ENCODE data around the gene COL2A1. TPM values are rescaled to one million over a fixed set of nuclear protein-coding genes. Genes with fewer than 3 reads are reported as not detected.

The COL2A1 gene
- total RNA-seq, 1 donor from 2014 or later = 69.1 TPM

- H3K4me3 Mint-ChIP-seq = no peak overlapping the region
- DNase-seq (ENCODE audit: low spot score) = no peak
- no peaks in the 10 kb centered on the region for H3K4me1 Mint-ChIP-seq
- Histone ChIP-seq H3F3A (ENCODE audit: low read depth) (no peaks in the 10 kb centered on the region), H3K9me3 (ENCODE audit: low read depth) (no peaks in the 10 kb centered on the region), H3K27ac (no peak overlapping the region), H3K36me3 (no peaks in the 10 kb centered on the region), H3K9ac (no peak overlapping the region), H2AFZ (replicated peaks) (no peak overlapping the region), H3K79me2 (ENCODE audit: low read depth) (no peaks in the 10 kb centered on the region), H4K20me1 (ENCODE audit: low read depth) (no peaks in the 10 kb centered on the region), H3K4me1 (no peaks in the 10 kb centered on the region), H3K27me3 (no peaks in the 10 kb centered on the region), H3K4me2 (no peak overlapping the region), H3K4me3 (no peak overlapping the region)
- H3K27me3 Mint-ChIP-seq (ENCODE audit: insufficient read depth, low read depth) = peaks cover 3% of the 10 kb centered on the region
- TF ChIP-seq EZH2phosphoT487 (IDR thresholded peaks at IDR 0.05) (no peak), EZH2 (IDR thresholded peaks at IDR 0.05) (no peak)
- TF ChIP-seq, protein P1, sequence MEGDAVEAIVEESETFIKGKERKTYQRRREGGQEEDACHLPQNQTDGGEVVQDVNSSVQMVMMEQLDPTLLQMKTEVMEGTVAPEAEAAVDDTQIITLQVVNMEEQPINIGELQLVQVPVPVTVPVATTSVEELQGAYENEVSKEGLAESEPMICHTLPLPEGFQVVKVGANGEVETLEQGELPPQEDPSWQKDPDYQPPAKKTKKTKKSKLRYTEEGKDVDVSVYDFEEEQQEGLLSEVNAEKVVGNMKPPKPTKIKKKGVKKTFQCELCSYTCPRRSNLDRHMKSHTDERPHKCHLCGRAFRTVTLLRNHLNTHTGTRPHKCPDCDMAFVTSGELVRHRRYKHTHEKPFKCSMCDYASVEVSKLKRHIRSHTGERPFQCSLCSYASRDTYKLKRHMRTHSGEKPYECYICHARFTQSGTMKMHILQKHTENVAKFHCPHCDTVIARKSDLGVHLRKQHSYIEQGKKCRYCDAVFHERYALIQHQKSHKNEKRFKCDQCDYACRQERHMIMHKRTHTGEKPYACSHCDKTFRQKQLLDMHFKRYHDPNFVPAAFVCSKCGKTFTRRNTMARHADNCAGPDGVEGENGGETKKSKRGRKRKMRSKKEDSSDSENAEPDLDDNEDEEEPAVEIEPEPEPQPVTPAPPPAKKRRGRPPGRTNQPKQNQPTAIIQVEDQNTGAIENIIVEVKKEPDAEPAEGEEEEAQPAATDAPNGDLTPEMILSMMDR (IDR thresholded peaks at IDR 0.05) = no peak
- H3K36me3 Mint-ChIP-seq = peaks cover 33% of the 10 kb centered on the region
- H3K9me3 Mint-ChIP-seq = no peaks in the 10 kb centered on the region
- no peak overlapping the region for H3K27ac Mint-ChIP-seq
These were observed 26.3 kb downstream of the COL2A1 start for GRCh38 chr12:47977772-47978597.

DNA sequence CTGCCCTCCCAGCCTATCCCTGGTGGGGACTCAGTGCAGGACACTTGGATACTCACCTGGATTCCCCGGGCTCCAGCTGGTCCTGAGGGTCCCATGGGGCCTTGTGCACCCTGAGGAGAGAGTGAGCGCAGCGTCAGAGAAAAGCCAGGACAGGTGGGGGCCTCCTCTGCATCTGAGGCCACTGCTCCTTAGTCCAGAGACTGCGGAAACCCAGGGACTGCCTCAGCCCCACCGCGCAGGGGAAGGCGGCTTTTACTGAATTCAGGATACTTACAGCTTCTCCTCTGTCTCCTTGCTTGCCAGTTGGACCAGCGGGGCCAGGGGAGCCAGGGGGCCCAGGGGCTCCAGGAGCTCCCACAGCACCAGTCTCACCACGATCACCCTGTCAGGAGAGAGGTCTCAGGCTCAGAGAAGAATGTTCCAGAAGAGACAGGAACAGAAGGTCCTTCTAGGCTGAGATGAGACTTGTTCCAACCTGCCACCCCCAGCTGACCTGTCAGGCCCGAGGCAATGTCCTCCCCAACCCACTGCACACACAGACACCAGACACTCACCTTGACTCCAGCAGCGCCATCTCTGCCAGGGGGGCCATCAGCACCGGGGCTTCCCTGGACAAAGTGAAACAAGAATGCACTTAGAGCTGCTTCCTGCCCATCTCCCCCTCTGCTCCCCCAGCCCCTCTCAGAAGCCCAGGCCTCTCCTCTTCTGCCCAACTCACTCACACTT lies 27.1 kb downstream of the COL2A1 start:
- H3K27me3 Mint-ChIP-seq (ENCODE audit: insufficient read depth, low read depth) = peaks cover 5% of the 10 kb centered on the region
- no peaks in the 10 kb centered on the region for H3K36me3 ChIP-seq

DNA sequence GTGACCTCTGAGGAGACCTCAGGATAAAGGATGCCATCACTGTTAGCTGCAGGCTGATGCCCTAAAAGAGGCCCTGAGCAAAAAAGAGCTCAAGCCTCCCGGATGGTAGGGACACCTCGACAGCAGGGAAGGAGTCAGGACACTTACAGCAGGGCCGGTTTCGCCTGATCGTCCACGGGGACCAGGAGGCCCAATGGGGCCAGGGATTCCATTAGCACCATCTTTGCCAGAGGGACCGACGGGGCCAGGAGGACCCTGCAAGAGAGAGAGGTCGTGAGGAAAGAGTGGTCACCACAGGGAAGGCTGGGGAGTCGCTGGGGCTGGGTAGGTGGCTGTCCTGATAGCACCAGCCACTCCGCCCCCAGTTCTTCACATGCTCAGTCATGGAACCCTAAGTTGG lies 28.5 kb downstream of the COL2A1 start:
- H3K4me1 ChIP-seq = no peaks in the 10 kb centered on the region
- no peaks in the 10 kb centered on the region for H3K27me3 ChIP-seq
- H3K27ac ChIP-seq = no peak overlapping the region
- no peaks in the 10 kb centered on the region for H4K20me1 ChIP-seq (ENCODE audit: low read depth)
- Mint-ChIP-seq H3K4me3 (no peak overlapping the region), H3K9me3 (no peaks in the 10 kb centered on the region), H3K4me1 (no peaks in the 10 kb centered on the region), H3K36me3 (peaks cover 39% of the 10 kb centered on the region), H3K27me3 (ENCODE audit: insufficient read depth, low read depth) (peaks cover 5% of the 10 kb centered on the region), H3K27ac (no peak overlapping the region)
- peaks cover 5% of the 10 kb centered on the region for H3F3A ChIP-seq (ENCODE audit: low read depth)
- DNase-seq (ENCODE audit: low spot score) = no peak
- H3K9me3 ChIP-seq (ENCODE audit: low read depth) = no peaks in the 10 kb centered on the region
- no peak overlapping the region for H3K9ac ChIP-seq
- H3K4me2 ChIP-seq = no peak overlapping the region
- no peak overlapping the region for H2AFZ ChIP-seq (replicated peaks)
- no peaks in the 10 kb centered on the region for H3K79me2 ChIP-seq (ENCODE audit: low read depth)
- TF ChIP-seq, protein P1 (IDR thresholded peaks at IDR 0.05) = no peak
- no peak for TF ChIP-seq EZH2 (IDR thresholded peaks at IDR 0.05)
- no peak for TF ChIP-seq EZH2phosphoT487 (IDR thresholded peaks at IDR 0.05)
- H3K4me3 ChIP-seq = no peak overlapping the region
- no peaks in the 10 kb centered on the region for H3K36me3 ChIP-seq

More for the DNA sequence above, 27.1 kb downstream of the COL2A1 start:
- no peak overlapping the region for H2AFZ ChIP-seq (replicated peaks)
- no peaks in the 10 kb centered on the region for H3K27me3 ChIP-seq
- H3K4me1 ChIP-seq = no peaks in the 10 kb centered on the region
- no peaks in the 10 kb centered on the region for H3K9me3 ChIP-seq (ENCODE audit: low read depth)
- H3K4me1 Mint-ChIP-seq = no peaks in the 10 kb centered on the region
- no peaks in the 10 kb centered on the region for H3K9me3 Mint-ChIP-seq
- no peak overlapping the region for H3K4me3 ChIP-seq
- H3K4me2 ChIP-seq = no peak overlapping the region
- no peak for DNase-seq (ENCODE audit: low spot score)
- no peak overlapping the region for H3K27ac Mint-ChIP-seq
- no peaks in the 10 kb centered on the region for H3F3A ChIP-seq (ENCODE audit: low read depth)
- no peak overlapping the region for H3K27ac ChIP-seq
- H3K9ac ChIP-seq = no peak overlapping the region
- no peak for TF ChIP-seq EZH2phosphoT487 (IDR thresholded peaks at IDR 0.05)
- TF ChIP-seq, protein P1 (IDR thresholded peaks at IDR 0.05) = no peak
- TF ChIP-seq EZH2 (IDR thresholded peaks at IDR 0.05) = no peak
- H3K79me2 ChIP-seq (ENCODE audit: low read depth) = no peaks in the 10 kb centered on the region
- no peak overlapping the region for H3K4me3 Mint-ChIP-seq
- peaks cover 40% of the 10 kb centered on the region for H3K36me3 Mint-ChIP-seq
- no peaks in the 10 kb centered on the region for H4K20me1 ChIP-seq (ENCODE audit: low read depth)

All from neural progenitor cell (in vitro differentiated cells).